Measurements from ENCODE around the gene ANKRD29.

- TF ChIP-seq EZH2 (IDR thresholded peaks at IDR 0.05; ENCODE audit: borderline replicate concordance, low read depth, low read length, severe bottlenecking) (no peak), POLR2A (IDR thresholded peaks at IDR 0.05; ENCODE audit: low read depth, low read length) (no peak), GATA2 (IDR thresholded peaks at IDR 0.05; ENCODE audit: insufficient read depth, insufficient read length, low read depth, low read length) (no peak), MYC (IDR thresholded peaks at IDR 0.05; ENCODE audit: low read depth, low read length) (no peak), JUN (IDR thresholded peaks at IDR 0.05; ENCODE audit: borderline replicate concordance, insufficient read depth, insufficient read length, low read depth) (no peak), POLR2AphosphoS5 (IDR thresholded peaks at IDR 0.05; ENCODE audit: insufficient read depth, low read depth, low read length) (no peak)
- TF ChIP-seq, protein P1, sequence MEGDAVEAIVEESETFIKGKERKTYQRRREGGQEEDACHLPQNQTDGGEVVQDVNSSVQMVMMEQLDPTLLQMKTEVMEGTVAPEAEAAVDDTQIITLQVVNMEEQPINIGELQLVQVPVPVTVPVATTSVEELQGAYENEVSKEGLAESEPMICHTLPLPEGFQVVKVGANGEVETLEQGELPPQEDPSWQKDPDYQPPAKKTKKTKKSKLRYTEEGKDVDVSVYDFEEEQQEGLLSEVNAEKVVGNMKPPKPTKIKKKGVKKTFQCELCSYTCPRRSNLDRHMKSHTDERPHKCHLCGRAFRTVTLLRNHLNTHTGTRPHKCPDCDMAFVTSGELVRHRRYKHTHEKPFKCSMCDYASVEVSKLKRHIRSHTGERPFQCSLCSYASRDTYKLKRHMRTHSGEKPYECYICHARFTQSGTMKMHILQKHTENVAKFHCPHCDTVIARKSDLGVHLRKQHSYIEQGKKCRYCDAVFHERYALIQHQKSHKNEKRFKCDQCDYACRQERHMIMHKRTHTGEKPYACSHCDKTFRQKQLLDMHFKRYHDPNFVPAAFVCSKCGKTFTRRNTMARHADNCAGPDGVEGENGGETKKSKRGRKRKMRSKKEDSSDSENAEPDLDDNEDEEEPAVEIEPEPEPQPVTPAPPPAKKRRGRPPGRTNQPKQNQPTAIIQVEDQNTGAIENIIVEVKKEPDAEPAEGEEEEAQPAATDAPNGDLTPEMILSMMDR (IDR thresholded peaks at IDR 0.05; ENCODE audit: extremely low read depth in 1 of 2, insufficient read depth in 1 of 2, low read depth in 1 of 2, low read length in 2 of 2): no peak
Observed at GRCh38 chr18:23711426-23711825, 48.7 kb upstream of the ANKRD29 start.
